GM23248 (cell line): Measurements from ENCODE around the gene RAB9B. TPM values are rescaled to one million over a fixed set of nuclear protein-coding genes. Genes with fewer than 3 reads are reported as not detected.

Experiments
- DNase-seq: peaks from one replicate; pipeline ENCODE4 v3.0.0-alpha.2; 2015
- H2AFZ ChIP-seq: fragments of 200-600 bp; sonication (generic); 2 replicates; pipeline ENCODE4 v1.6.1; 2016; ENCODE audit warnings: antibody characterized with exemption
- H3F3A ChIP-seq: fragments of 200-600 bp; sonication (generic); 2 replicates; pipeline ENCODE4 v1.6.1; 2016; ENCODE audit warnings: mild to moderate bottlenecking, antibody characterized with exemption, mixed run types; ENCODE audit not compliant: insufficient read depth
- H3K27ac ChIP-seq: fragments of 200-600 bp; sonication (generic); 2 replicates; pipeline ENCODE4 v1.5.1; 2016; ENCODE audit warnings: mild to moderate bottlenecking
- H3K27me3 ChIP-seq: fragments of 200-600 bp; sonication (generic); replicated peaks from 2 replicates; pipeline ENCODE4 v1.6.1; 2016; ENCODE audit warnings: mild to moderate bottlenecking; ENCODE audit not compliant: insufficient read depth
- H3K36me3 ChIP-seq: fragments of 200-600 bp; sonication (generic); 2 replicates; pipeline ENCODE4 v1.6.1; 2016; ENCODE audit warnings: low read depth, mild to moderate bottlenecking
- H3K4me1 ChIP-seq: fragments of 200-600 bp; sonication (generic); 2 replicates; pipeline ENCODE4 v1.6.1; 2016; ENCODE audit warnings: mild to moderate bottlenecking; ENCODE audit not compliant: insufficient read depth
- H3K4me2 ChIP-seq: fragments of 200-600 bp; sonication (generic); one replicate; pipeline ENCODE4 v1.6.1; 2016; ENCODE audit warnings: mild to moderate bottlenecking; ENCODE audit not compliant: unreplicated experiment
- H3K4me3 ChIP-seq: fragments of 200-600 bp; sonication (generic); 2 replicates; pipeline ENCODE4 v1.5.1; 2016; ENCODE audit warnings: mild to moderate bottlenecking
- H3K79me2 ChIP-seq: fragments of 200-600 bp; sonication (generic); 2 replicates; pipeline ENCODE4 v1.6.1; 2016; ENCODE audit warnings: mild to moderate bottlenecking; ENCODE audit not compliant: insufficient read depth
- H3K9ac ChIP-seq: fragments of 200-600 bp; sonication (generic); 2 replicates; pipeline ENCODE4 v1.6.1; 2016; ENCODE audit warnings: mild to moderate bottlenecking
- H3K9me2 ChIP-seq: fragments of 200-600 bp; sonication (generic); 2 replicates; pipeline ENCODE4 v1.6.1; 2016; ENCODE audit warnings: mixed run types, mild to moderate bottlenecking, moderate library complexity; ENCODE audit not compliant: insufficient read depth
- H3K9me3 ChIP-seq: fragments of 200-600 bp; sonication (generic); one replicate; pipeline ENCODE4 v1.6.1; 2017; ENCODE audit warnings: low read depth
- H4K20me1 ChIP-seq: fragments of 200-600 bp; sonication (generic); 2 replicates; pipeline ENCODE4 v1.6.0; 2016; ENCODE audit not compliant: insufficient read depth
- EZH2 ChIP-seq: fragments of 200-600 bp; sonication (generic); IDR thresholded peaks from 2 replicates; pipeline ENCODE4 v1.6.1; 2018; ENCODE audit warnings: antibody characterized with exemption, mild to moderate bottlenecking; ENCODE audit not compliant: insufficient read depth, poor library complexity, severe bottlenecking
- EZH2phosphoT487 ChIP-seq: fragments of 200-600 bp; sonication (generic); IDR thresholded peaks from 2 replicates; pipeline ENCODE4 v1.6.1; 2018; ENCODE audit warnings: antibody characterized with exemption, moderate library complexity, mild to moderate bottlenecking, low read depth; ENCODE audit not compliant: insufficient read depth
- WGBS, 2 experiments: methylation state at CpG; one replicate each; pipeline ENCODE4 v1.1.6; 2015 to 2017; ENCODE audit warnings: low lambda C conversion rate in 2 of 2, low coverage in 1 of 2; ENCODE audit errors: missing lambda C conversion rate in 2 of 2; 5-methylcytosine and 5-hydroxymethylcytosine counted together
- in situ Hi-C: fragments of 300-500 bp; cut with MboI; formaldehyde crosslinking; loops from 2 replicates; pipeline ENCODE4 v1.15.0; 2020
- polyA plus RNA-seq: library from polyadenylated mRNA; unstranded; fragments of >200 nt; fragmentation: Nextera tagmentation; extraction: Ambion mirVana; gene quantifications from 2 replicates; pipeline ENCODE4 v1.2.1, GENCODE V29; 2016
- total RNA-seq: library from RNA; depleted of rRNA; stranded (reverse); fragments of >200 nt; shearing (Covaris generic); gene quantifications from 2 replicates; pipeline ENCODE4 v1.2.3, GENCODE V29; 2014

Gene RAB9B
- total and polyA plus RNA-seq, 2 experiments from 2014 or later, result 0.80 to 1.5 TPM

DNA sequence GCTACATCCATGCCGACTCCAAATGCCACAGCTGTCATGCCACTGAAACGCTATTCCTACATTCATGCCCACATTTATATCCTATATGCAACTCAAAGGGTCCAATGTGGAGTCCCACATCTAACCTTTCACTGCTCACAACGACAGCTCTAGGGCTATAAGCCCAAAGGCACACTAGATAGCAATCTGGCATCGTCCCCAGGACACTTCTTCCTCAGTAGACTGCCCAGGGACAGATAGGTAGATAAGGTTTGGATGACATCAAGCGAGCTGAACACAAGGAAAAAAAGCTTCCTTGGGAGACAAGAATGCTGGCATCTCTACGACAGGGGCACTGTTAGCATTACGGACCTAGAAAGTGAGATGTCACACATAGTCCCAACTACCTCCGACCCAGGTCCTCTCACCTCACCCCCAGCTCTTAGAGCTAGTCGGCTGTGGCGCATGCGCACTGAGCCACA lies 685 bp downstream of the RAB9B start:
- TF ChIP-seq EZH2 (no peak), EZH2phosphoT487 (no peak)
- Histone ChIP-seq H3K36me3 (no peaks in the 10 kb centered on the region), H3K27me3 (no peaks in the 10 kb centered on the region), H3K9me2 (no peaks in the 10 kb centered on the region), H2AFZ (peak overlapping the region; percentile 90), H3K27ac (no peak overlapping the region), H3K4me1 (no peaks in the 10 kb centered on the region), H3K4me2 (peak overlapping the region; percentile 83), H3F3A (no peaks in the 10 kb centered on the region), H3K9ac (peak overlapping the region; percentile 64), H4K20me1 (no peaks in the 10 kb centered on the region), H3K9me3 (no peaks in the 10 kb centered on the region), H3K79me2 (no peaks in the 10 kb centered on the region), H3K4me3 (peak overlapping the region; percentile 89)
- peak; percentile 70 for DNase-seq
- in situ Hi-C loops, result loop anchor here (25.0 kb wide), 1 partner anchor 281 kb away; the partner anchor contains the start of gene ZCCHC18
- WGBS, 2 experiments, result 11 to 14% methylated on average over 5 to 11 of the region's 11 CpGs

DNA sequence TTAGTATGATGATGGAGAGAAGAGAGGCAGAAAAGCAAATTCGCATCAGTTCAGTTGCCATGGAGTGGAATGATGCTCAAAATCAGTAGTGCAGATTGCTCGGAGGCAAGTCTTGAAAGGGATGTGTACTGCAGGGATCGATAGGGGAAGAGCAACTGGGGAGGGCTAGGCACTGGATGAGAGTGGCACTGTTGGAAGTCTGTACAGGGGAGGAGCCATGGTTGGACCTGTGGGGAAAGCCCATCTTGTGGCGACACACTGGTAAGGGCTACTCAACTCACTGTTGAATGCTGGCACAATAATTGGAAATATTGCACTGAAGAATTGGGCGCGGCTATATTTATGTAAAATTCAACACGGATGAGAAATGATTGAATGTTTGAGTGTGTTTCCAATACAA lies 1.2 kb downstream of the RAB9B start:
- in situ Hi-C loops, result loop anchor here (25.0 kb wide), 1 partner anchor 281 kb away; the partner anchor contains the start of gene ZCCHC18
- Histone ChIP-seq H3K79me2 (no peaks in the 10 kb centered on the region), H3K9me2 (no peaks in the 10 kb centered on the region), H3K9ac (no peak overlapping the region), H3F3A (no peaks in the 10 kb centered on the region), H3K36me3 (no peaks in the 10 kb centered on the region), H3K4me1 (no peaks in the 10 kb centered on the region), H2AFZ (no peak overlapping the region), H4K20me1 (no peaks in the 10 kb centered on the region), H3K9me3 (no peaks in the 10 kb centered on the region), H3K27me3 (no peaks in the 10 kb centered on the region), H3K4me2 (no peak overlapping the region), H3K27ac (no peak overlapping the region), H3K4me3 (no peak overlapping the region)
- WGBS, 2 experiments, result 71 to 74% methylated on average over 7 of the region's 7 CpGs
- DNase-seq, result no peak
- TF ChIP-seq EZH2phosphoT487 (no peak), EZH2 (no peak)

DNA sequence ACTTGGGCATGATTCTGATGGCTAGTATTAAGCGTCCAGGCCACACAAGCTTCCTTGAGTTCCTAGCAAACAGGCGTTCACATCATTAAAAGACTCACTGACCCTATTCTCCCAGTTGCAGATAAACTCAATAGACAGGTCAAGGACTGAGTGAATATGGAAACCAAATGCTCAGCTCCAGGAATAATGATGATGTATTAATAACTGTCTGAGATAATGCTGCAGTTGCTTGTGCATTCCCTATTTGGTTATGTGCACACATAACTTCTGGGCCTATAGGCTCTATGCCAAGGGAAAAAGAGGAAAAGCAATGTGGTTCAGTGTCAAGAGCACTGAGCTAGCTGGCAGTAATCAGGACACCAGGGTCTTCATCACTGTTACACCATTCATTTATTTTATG lies 3.5 kb downstream of the RAB9B start:
- no peaks in the 10 kb centered on the region for H3K9me2 ChIP-seq
- no peak overlapping the region for H3K27ac ChIP-seq
- no peaks in the 10 kb centered on the region for H3K36me3 ChIP-seq
- H3K9me3 ChIP-seq, result no peaks in the 10 kb centered on the region
- H3K27me3 ChIP-seq, result no peaks in the 10 kb centered on the region
- no peaks in the 10 kb centered on the region for H3F3A ChIP-seq
- DNase-seq, result no peak
- 0 out of 2 replicates have a peak, but pooled peaks cover 6% of the 10 kb centered on the region for H3K4me1 ChIP-seq
- TF ChIP-seq EZH2phosphoT487, result no peak
- no peak for TF ChIP-seq EZH2
- no peak overlapping the region for H3K9ac ChIP-seq
- no peak overlapping the region for H2AFZ ChIP-seq
- H3K4me3 ChIP-seq, result no peak overlapping the region
- no peaks in the 10 kb centered on the region for H3K79me2 ChIP-seq
- no peaks in the 10 kb centered on the region for H4K20me1 ChIP-seq
- no peak overlapping the region for H3K4me2 ChIP-seq
- WGBS, 2 experiments, result 94 to 100% methylated on average over 2 of the region's 2 CpGs
- in situ Hi-C loops, result loop anchor here (25.0 kb wide), 1 partner anchor 284 kb away; the partner anchor contains the start of gene ZCCHC18

DNA sequence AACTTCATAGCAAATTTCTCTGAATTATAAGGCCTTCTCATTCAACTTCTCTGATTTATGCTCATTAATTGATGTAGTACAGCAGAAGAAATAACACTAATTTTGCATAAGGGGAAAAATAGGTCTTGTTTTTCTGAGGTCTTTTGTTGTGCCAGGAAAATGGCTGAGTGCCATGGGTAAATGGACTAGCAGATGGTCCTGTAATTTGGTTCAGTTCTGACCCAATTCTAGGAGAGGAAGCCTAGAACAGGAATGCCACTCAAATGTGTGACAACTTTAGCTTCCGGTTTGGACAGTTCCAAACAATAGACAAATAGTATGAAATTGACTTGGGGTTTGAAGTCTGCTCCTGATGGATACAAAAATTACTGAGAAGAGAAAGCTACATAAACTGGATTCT lies 6.2 kb downstream of the RAB9B start:
- 0 out of 2 replicates have a peak, but pooled peaks cover 9% of the 10 kb centered on the region for H3K4me1 ChIP-seq
- H3K9me2 ChIP-seq, result no peaks in the 10 kb centered on the region
- no peaks in the 10 kb centered on the region for H3F3A ChIP-seq
- no peak for TF ChIP-seq EZH2phosphoT487
- no peak for TF ChIP-seq EZH2
- no peak overlapping the region for H2AFZ ChIP-seq
- no peaks in the 10 kb centered on the region for H3K9me3 ChIP-seq
- no peak overlapping the region for H3K4me3 ChIP-seq
- no peak for DNase-seq
- in situ Hi-C loops, result loop anchor here (25.0 kb wide), 1 partner anchor 286 kb away; the partner anchor contains the start of gene ZCCHC18
- 92 to 100% methylated on average over 1 of the region's 1 CpG for WGBS, 2 experiments
- no peaks in the 10 kb centered on the region for H3K36me3 ChIP-seq
- H3K9ac ChIP-seq, result no peak overlapping the region
- H3K27ac ChIP-seq, result no peak overlapping the region
- H4K20me1 ChIP-seq, result no peaks in the 10 kb centered on the region
- no peak overlapping the region for H3K4me2 ChIP-seq
- H3K27me3 ChIP-seq, result no peaks in the 10 kb centered on the region
- no peaks in the 10 kb centered on the region for H3K79me2 ChIP-seq
